Measurements from ENCODE around the gene BAIAP2. TPM values are rescaled to one million over a fixed set of nuclear protein-coding genes. Genes with fewer than 3 reads are reported as not detected.

BAIAP2 gene
- total RNA-seq, 4 donors from 2014 or later, result 7.3 to 36.1 (median 15.4) TPM

GRCh38 chr17:81109957-81110356 lies 75.0 kb downstream of the BAIAP2 start:
- H3K36me3 ChIP-seq, result no peaks in the 10 kb centered on the region
- H3K27me3 ChIP-seq, result no peaks in the 10 kb centered on the region
- H3K9me3 ChIP-seq, result no peaks in the 10 kb centered on the region
- DNase-seq, result no peak
- in situ Hi-C loops (cut with MboI; ENCODE audit: low sequenced_read_pairs in 4 of 4) (no loop called here), intact Hi-C loops (cut with DNase I; ENCODE audit: low total_unique reads) (no loop called here)
- TF ChIP-seq, protein P1, sequence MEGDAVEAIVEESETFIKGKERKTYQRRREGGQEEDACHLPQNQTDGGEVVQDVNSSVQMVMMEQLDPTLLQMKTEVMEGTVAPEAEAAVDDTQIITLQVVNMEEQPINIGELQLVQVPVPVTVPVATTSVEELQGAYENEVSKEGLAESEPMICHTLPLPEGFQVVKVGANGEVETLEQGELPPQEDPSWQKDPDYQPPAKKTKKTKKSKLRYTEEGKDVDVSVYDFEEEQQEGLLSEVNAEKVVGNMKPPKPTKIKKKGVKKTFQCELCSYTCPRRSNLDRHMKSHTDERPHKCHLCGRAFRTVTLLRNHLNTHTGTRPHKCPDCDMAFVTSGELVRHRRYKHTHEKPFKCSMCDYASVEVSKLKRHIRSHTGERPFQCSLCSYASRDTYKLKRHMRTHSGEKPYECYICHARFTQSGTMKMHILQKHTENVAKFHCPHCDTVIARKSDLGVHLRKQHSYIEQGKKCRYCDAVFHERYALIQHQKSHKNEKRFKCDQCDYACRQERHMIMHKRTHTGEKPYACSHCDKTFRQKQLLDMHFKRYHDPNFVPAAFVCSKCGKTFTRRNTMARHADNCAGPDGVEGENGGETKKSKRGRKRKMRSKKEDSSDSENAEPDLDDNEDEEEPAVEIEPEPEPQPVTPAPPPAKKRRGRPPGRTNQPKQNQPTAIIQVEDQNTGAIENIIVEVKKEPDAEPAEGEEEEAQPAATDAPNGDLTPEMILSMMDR (IDR thresholded peaks at IDR 0.05 in 4 of 5, conservative IDR thresholded peaks at IDR 0.05 in 1 of 5), result no peak
- TF ChIP-seq POLR2A (IDR thresholded peaks at IDR 0.05), result no peak
- H3K4me3 ChIP-seq, result no peak overlapping the region
- no peak for ATAC-seq
- no peak overlapping the region for H3K27ac ChIP-seq
- H3K4me1 ChIP-seq, result no peaks in the 10 kb centered on the region

GRCh38 chr17:81110488-81111040 lies 75.6 kb downstream of the BAIAP2 start:
- ATAC-seq (no peak), DNase-seq (no peak)
- TF ChIP-seq POLR2A (IDR thresholded peaks at IDR 0.05), result no peak
- TF ChIP-seq, protein P1 (IDR thresholded peaks at IDR 0.05 in 4 of 5, conservative IDR thresholded peaks at IDR 0.05 in 1 of 5), result no peak
- Histone ChIP-seq H3K9me3 (no peaks in the 10 kb centered on the region), H3K36me3 (no peaks in the 10 kb centered on the region), H3K27me3 (no peaks in the 10 kb centered on the region), H3K4me1 (no peaks in the 10 kb centered on the region), H3K27ac (no peak overlapping the region), H3K4me3 (no peak overlapping the region)
- in situ Hi-C loops (cut with MboI; ENCODE audit: low sequenced_read_pairs in 4 of 4), result no loop called here
- intact Hi-C loops (cut with DNase I; ENCODE audit: low total_unique reads), result no loop called here

DNA sequence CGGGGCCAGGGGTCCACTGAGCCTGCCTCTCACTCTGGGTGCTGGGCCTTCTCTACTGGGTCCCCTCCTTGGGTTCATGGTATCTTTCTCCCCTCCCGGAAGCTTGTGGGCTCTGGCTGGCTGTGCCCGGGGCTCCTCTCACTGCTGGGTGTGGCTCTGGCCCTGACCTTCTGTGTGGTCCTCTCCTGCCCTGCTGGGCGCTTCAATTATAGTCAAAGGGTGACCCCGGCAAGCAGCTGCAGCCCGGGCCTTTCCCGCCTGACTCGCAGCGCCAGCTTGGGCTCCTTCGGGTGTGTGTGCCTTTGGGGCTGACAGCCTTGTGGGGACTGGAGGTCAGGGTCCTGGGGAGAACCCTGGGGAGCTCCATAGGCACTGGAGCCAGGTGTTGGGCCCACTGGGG lies 76.1 kb downstream of the BAIAP2 start:
- Histone ChIP-seq H3K4me1 (no peaks in the 10 kb centered on the region), H3K9me3 (no peaks in the 10 kb centered on the region), H3K36me3 (no peaks in the 10 kb centered on the region), H3K27ac (no peak overlapping the region), H3K4me3 (no peak overlapping the region), H3K27me3 (no peaks in the 10 kb centered on the region)
- TF ChIP-seq POLR2A (IDR thresholded peaks at IDR 0.05), result no peak
- TF ChIP-seq, protein P1 (IDR thresholded peaks at IDR 0.05 in 4 of 5, conservative IDR thresholded peaks at IDR 0.05 in 1 of 5), result no peak
- no peak for ATAC-seq
- in situ Hi-C loops (cut with MboI; ENCODE audit: low sequenced_read_pairs in 4 of 4), result no loop called here
- DNase-seq, result no peak
- intact Hi-C loops (cut with DNase I; ENCODE audit: low total_unique reads), result no loop called here

DNA sequence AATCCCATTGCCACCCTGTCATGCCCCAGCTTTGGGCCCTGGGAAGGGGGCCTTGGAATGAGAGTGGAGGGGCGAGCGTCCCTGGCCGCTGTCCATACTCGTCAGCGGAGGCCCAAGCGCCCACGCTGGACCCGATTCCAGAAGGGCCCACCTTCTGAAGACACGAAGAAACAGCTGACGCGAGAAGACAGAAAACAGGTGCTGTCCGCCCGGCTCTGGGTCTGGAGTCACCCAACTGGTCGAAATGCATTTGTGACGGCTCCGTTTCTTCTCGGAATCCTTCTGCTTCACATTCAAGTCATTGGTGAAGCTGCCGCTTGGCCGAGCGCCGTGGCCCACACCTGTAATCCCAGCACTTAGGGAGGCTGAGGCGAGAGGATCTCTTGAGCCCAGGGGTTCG lies 77.5 kb downstream of the BAIAP2 start:
- intact Hi-C loops (cut with DNase I; ENCODE audit: low total_unique reads) (no loop called here), in situ Hi-C loops (cut with MboI; ENCODE audit: low sequenced_read_pairs in 4 of 4) (no loop called here)
- H3K4me3 ChIP-seq, result no peak overlapping the region
- ATAC-seq (no peak), DNase-seq (no peak)
- H3K27ac ChIP-seq, result no peak overlapping the region
- no peaks in the 10 kb centered on the region for H3K9me3 ChIP-seq
- no peaks in the 10 kb centered on the region for H3K27me3 ChIP-seq
- H3K4me1 ChIP-seq, result no peaks in the 10 kb centered on the region
- H3K36me3 ChIP-seq, result no peaks in the 10 kb centered on the region
- TF ChIP-seq POLR2A (IDR thresholded peaks at IDR 0.05), result no peak
- TF ChIP-seq, protein P1 (IDR thresholded peaks at IDR 0.05 in 4 of 5, conservative IDR thresholded peaks at IDR 0.05 in 1 of 5), result no peak

DNA sequence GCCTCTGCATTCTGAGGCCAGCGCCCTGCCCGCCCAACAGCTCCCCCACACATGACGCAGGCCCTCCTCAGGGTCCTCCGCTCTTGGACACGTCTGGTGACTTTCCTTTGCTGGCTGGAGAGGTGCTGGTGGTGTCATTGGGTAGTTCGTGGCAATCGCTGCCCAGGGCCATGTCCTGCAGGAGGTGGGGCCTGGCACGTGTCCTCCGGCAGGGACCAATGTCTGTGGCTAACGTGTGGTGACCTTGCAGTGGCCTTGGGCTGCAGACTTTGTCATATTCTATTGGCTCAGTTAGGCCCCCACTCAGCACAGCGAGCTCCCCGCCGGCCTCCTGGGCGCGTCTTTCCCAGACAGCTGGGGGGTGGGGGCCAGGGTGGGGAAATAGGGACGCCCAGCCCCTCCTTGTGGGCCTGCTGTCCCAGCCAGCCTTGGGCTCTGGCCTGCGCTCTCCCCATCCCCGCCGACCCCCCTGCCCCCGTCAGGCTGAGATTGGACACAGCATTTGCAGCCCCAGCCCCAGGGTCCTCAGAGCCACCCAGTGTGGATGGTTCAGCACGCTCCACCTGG lies 78.3 kb downstream of the BAIAP2 start:
- TF ChIP-seq, protein P1 (IDR thresholded peaks at IDR 0.05 in 4 of 5, conservative IDR thresholded peaks at IDR 0.05 in 1 of 5), result no peak
- TF ChIP-seq POLR2A (IDR thresholded peaks at IDR 0.05), result no peak

More for the DNA sequence above, 78.3 kb downstream of the BAIAP2 start:
- H3K9me3 ChIP-seq, result no peaks in the 10 kb centered on the region
- DNase-seq (no peak), ATAC-seq (no peak)
- no peak overlapping the region for H3K4me3 ChIP-seq
- intact Hi-C loops (cut with DNase I; ENCODE audit: low total_unique reads) (no loop called here), in situ Hi-C loops (cut with MboI; ENCODE audit: low sequenced_read_pairs in 4 of 4) (no loop called here)
- H3K36me3 ChIP-seq, result no peaks in the 10 kb centered on the region
- H3K4me1 ChIP-seq, result no peaks in the 10 kb centered on the region
- no peak overlapping the region for H3K27ac ChIP-seq
- no peaks in the 10 kb centered on the region for H3K27me3 ChIP-seq

All from gastrocnemius medialis (tissue), 4 donors.